Stomach (tissue), 9 donors: ENCODE data around the gene SDK2. TPM values are rescaled to one million over a fixed set of nuclear protein-coding genes. Genes with fewer than 3 reads are reported as not detected.

Source experiments
- DNase-seq, 2 donors: peaks; one replicate each; pipeline versions ENCODE4 v3.0.0 to v3.0.0-alpha.2; 2013 to 2019
- H3K27ac ChIP-seq, 5 donors: fragments of 200-600 bp in 4 of 5; sonication (generic) in 4 of 5; one replicate each; pipeline ENCODE4 v1.5.1; 2013 to 2019; ENCODE audit warnings: mild to moderate bottlenecking in 1 of 5, moderate library complexity in 1 of 5
- H3K27me3 ChIP-seq, 3 donors: fragments of 200-600 bp; sonication (generic); one replicate each; pipeline ENCODE4 v1.5.1; 2017 to 2019; ENCODE audit warnings: mixed run types in 1 of 3
- H3K36me3 ChIP-seq, 4 donors: fragments of 200-600 bp; sonication (generic); 1 replicate in 3 of 4; 2 replicates in 1 of 4; pipeline ENCODE4 v1.5.1; 2016 to 2019
- H3K4me1 ChIP-seq, 4 donors: fragments of 200-600 bp; sonication (generic); one replicate each; pipeline ENCODE4 v1.5.1; 2016 to 2019
- H3K4me3 ChIP-seq, 4 donors: fragments of 200-600 bp; sonication (generic) in 3 of 4; one replicate each; pipeline ENCODE4 v1.5.1; 2016 to 2019; ENCODE audit warnings: mild to moderate bottlenecking in 1 of 4
- H3K9me3 ChIP-seq, 4 donors: fragments of 200-600 bp; sonication (generic); one replicate each; pipeline ENCODE4 v1.5.1; 2016 to 2019
- CTCF ChIP-seq, 7 experiments: fragments of 450-650 bp in 4 of 7; fragments of 200-600 bp in 3 of 7; sonication (generic) in 3 of 7; IDR thresholded peaks; one replicate each; pipeline ENCODE4 v1.5.1; 2016 to 2019; ENCODE audit warnings: antibody characterized with exemption in 7 of 7, control low read depth in 2 of 7, mild to moderate bottlenecking in 1 of 7
- EP300 ChIP-seq: sonication (generic); formaldehyde crosslinking; IDR thresholded peaks from one replicate; pipeline ENCODE4 v1.6.1; 2017; ENCODE audit warnings: antibody characterized with exemption
- POLR2A ChIP-seq, 4 donors: fragments of 450-650 bp; IDR thresholded peaks; one replicate each; pipeline ENCODE4 v1.6.1; 2016; ENCODE audit warnings: antibody characterized with exemption in 4 of 4, control low read depth in 2 of 4, mild to moderate bottlenecking in 1 of 4, moderate library complexity in 1 of 4
- POLR2AphosphoS5 ChIP-seq, 3 donors: sonication (generic); formaldehyde crosslinking; IDR thresholded peaks; one replicate each; pipeline ENCODE4 v1.6.1; 2016; ENCODE audit warnings: antibody characterized with exemption in 3 of 3
- WGBS, 5 donors: extraction: QIAGEN DNeasy Blood & Tissue Kit in 3 of 5; methylation state at CpG; one replicate each; pipeline versions ENCODE4 v1.1.5 to v1.1.7; 2013 to 2018; 5-methylcytosine and 5-hydroxymethylcytosine counted together
- intact Hi-C: fragments of 100-400 bp; cut with DNase I; formaldehyde crosslinking; loops from one replicate; pipeline ENCODE4 v1.15.1; 2023; ENCODE audit warnings: low total_unique reads
- polyA plus RNA-seq, 3 donors: library from polyadenylated mRNA; stranded (reverse); fragments of 200-250 nt; gene quantifications; one replicate each; pipeline ENCODE4 v1.2.3, GENCODE V29; 2013
- total RNA-seq, 5 donors: library from RNA; depleted of rRNA; stranded (reverse); fragments of >200 nt; gene quantifications; one replicate each; pipeline versions ENCODE4 v1.1.0 to v1.2.3, GENCODE V29; 2014 to 2016
- donor health status: healthy with polysubstance abuse.
- donor health status: Bipolar disorder and iron deficiency.
- donor health status: healthy.

The SDK2 gene
- total and polyA plus RNA-seq, 8 donors: under 0.01 to 9.6 (median 0.44) TPM; not detected in 1

- H3K4me1 ChIP-seq: no peaks in the 10 kb centered on the region
- H3K4me3 ChIP-seq: no peak overlapping the region
- intact Hi-C loops: no loop called here
- TF ChIP-seq CTCF (IDR thresholded peaks at IDR 0.05) (no peak), POLR2A (IDR thresholded peaks at IDR 0.05) (no peak), POLR2AphosphoS5 (IDR thresholded peaks at IDR 0.05) (no peak), EP300 (no peak)
- WGBS, 5 donors: 78 to 90% (median 82%) methylated on average over 6 of the region's 6 CpGs
- H3K9me3 ChIP-seq: peaks cover 0 to 12% (median 9%) of the 10 kb centered on the region in 4 donors
- H3K27ac ChIP-seq: no peak overlapping the region
- DNase-seq: no peak
- H3K27me3 ChIP-seq: peaks cover 0 to 8% (median 0%) of the 10 kb centered on the region in 3 donors
- no peaks in the 10 kb centered on the region for H3K36me3 ChIP-seq
Observed at GRCh38 chr17:73485130-73485529, 159.1 kb downstream of the SDK2 start.

DNA sequence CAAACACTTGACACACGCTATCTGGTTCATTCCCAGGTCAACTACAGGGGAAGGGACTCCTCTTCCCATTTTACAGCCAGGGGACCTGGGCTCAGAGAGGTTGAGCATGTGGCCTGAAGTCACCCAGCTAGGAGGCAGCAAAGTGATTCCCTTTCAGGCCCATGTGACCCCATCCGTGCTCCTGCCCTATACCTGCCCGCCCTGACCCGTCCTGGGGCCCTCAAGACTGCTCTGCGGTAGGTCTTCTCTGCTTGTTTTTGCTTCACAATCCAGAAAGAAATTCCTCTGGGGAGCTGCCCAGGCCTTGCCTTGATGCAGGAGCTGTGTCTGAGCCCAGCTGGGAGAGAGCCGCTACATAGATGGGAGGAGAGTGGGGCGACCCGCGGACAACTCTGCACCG lies 161.4 kb downstream of the SDK2 start:
- 60 to 83% (median 74%) methylated on average over 10 of the region's 10 CpGs for WGBS, 5 donors
- TF ChIP-seq POLR2AphosphoS5 (IDR thresholded peaks at IDR 0.05) (no peak), CTCF (IDR thresholded peaks at IDR 0.05) (no peak), POLR2A (IDR thresholded peaks at IDR 0.05) (no peak), EP300 (no peak)
- Histone ChIP-seq H3K9me3 (peaks cover 0 to 12% (median 9%) of the 10 kb centered on the region in 4 donors), H3K4me1 (no peaks in the 10 kb centered on the region), H3K27me3 (peaks cover 0 to 14% (median 0%) of the 10 kb centered on the region in 3 donors), H3K36me3 (no peaks in the 10 kb centered on the region), H3K4me3 (no peak overlapping the region), H3K27ac (no peak overlapping the region)
- DNase-seq: no peak
- intact Hi-C loops: no loop called here

DNA sequence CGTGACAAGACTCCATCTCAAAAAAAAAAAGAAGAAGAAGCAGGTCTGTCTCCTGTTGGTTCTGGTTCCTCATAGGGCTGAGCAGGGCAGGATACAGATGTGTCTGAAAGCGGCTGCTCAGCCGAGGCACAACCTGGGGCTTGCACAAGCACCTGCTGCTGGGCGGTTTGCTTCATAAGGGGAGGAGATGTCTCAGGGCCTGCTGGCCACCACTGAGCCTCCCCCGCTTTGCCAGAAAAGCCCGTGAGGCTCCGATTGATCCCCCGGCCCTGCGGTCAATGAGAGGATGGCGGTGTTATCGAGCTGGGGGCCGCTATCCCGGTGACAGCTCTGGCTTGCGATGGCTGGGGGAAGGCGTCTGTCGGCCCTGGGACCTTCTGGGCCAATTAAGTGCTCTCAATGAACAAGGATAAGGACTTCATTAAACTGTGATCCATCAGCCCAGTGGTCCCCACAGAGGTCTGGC lies 162.0 kb downstream of the SDK2 start:
- Histone ChIP-seq H3K4me3 (no peak overlapping the region), H3K27me3 (peaks cover 0 to 20% (median 0%) of the 10 kb centered on the region in 3 donors), H3K36me3 (no peaks in the 10 kb centered on the region), H3K9me3 (peaks cover 0 to 12% (median 9%) of the 10 kb centered on the region in 4 donors), H3K27ac (no peak overlapping the region), H3K4me1 (no peaks in the 10 kb centered on the region)
- intact Hi-C loops: no loop called here
- 76 to 90% (median 82%) methylated on average over 3 to 16 of the region's 16 CpGs for WGBS, 5 donors
- no peak for DNase-seq
- TF ChIP-seq CTCF (IDR thresholded peaks at IDR 0.05): no peak
- TF ChIP-seq POLR2AphosphoS5 (IDR thresholded peaks at IDR 0.05): no peak
- TF ChIP-seq EP300: no peak
- TF ChIP-seq POLR2A (IDR thresholded peaks at IDR 0.05): no peak

- intact Hi-C loops: no loop called here
- TF ChIP-seq POLR2AphosphoS5 (IDR thresholded peaks at IDR 0.05) (no peak), POLR2A (IDR thresholded peaks at IDR 0.05) (no peak), CTCF (IDR thresholded peaks at IDR 0.05) (no peak), EP300 (no peak)
- DNase-seq: no peak
- WGBS, 5 donors: 71 to 83% (median 75%) methylated on average over 12 of the region's 12 CpGs
- Histone ChIP-seq H3K27ac (no peak overlapping the region), H3K36me3 (no peaks in the 10 kb centered on the region), H3K4me3 (no peak overlapping the region), H3K27me3 (peaks cover 0 to 26% (median 0%) of the 10 kb centered on the region in 3 donors), H3K9me3 (peaks cover 0 to 12% (median 9%) of the 10 kb centered on the region in 4 donors), H3K4me1 (no peaks in the 10 kb centered on the region)
Observed at GRCh38 chr17:73481676-73482075, 162.6 kb downstream of the SDK2 start.
